ENCODE results near the gene ITGA6. TPM values are rescaled to one million over a fixed set of nuclear protein-coding genes. Genes with fewer than 3 reads are reported as not detected.
A peak's percentile ranks its signal among the peaks of the same experiment; 100 is the strongest.

The ITGA6 gene
- 338 and 347 TPM in 2 replicates for total RNA-seq

DNA sequence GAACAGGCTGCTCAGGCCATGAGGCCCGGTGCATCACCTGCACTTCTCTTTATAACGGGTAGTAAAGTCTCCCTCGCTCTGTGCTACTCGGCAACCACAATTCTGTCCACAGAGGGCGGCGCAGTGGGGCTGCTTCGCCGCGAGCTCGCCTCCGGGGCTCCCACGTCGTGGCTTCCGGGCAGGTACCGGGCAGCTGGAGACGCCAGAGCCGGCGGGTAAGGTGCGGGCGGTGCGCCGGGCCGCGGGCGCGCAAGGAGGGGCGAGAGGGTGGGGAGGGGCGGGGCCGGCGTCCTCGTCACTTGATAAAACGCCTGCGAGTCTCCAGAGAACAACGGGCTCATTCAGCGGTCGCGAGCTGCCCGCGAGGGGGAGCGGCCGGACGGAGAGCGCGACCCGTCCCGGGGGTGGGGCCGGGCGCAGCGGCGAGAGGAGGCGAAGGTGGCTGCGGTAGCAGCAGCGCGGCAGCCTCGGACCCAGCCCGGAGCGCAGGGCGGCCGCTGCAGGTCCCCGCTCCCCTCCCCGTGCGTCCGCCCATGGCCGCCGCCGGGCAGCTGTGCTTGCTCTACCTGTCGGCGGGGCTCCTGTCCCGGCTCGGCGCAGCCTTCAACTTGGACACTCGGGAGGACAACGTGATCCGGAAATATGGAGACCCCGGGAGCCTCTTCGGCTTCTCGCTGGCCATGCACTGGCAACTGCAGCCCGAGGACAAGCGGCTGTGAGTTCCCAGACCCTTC lies at the start of gene ITGA6:
Gene ITGA6 (plus strand): TSS at position 331 of the 734 bp plus-strand sequence.
- DNase-seq: peak; percentile 81

DNA sequence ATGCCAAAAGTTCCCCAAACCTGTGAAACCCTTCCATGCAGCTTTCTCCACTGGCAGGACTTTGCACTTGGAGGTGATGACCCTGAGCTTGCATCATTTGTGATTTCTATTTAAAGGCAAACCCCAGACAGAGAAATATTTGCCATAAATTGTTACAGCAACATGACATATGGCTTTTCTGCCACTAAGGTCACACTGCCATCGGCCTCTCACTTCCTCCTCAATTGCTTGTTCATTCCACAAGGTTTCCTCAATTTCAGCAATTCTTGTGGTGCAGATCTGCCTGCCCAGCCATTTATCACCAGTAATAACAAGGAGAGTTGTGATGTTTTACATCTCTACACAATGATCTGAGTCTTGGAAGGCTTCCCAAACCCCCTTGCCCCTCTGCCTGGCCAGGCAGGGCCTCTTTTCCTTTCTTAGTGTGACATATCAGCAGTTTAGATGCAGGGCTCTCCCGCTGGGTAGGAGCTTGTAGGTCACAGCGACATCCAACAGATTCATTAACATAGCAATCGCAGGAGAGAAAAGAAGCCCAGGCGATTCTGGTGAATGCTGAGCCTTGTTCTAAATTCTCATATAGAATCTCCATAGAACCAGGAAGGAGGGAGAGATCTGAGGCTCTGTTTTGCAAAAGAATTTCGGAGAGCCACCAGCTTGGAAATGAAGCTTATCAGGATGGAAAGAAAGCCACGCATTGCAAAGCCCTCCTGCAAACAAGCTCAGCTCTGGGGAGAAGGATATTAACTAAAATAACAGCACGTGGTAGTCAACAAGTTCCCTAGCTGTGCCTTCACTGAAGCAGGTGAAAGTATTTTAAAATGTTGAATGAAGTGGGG lies 46.7 kb upstream of the ITGA6 start:
- DNase-seq: no peak

DNA sequence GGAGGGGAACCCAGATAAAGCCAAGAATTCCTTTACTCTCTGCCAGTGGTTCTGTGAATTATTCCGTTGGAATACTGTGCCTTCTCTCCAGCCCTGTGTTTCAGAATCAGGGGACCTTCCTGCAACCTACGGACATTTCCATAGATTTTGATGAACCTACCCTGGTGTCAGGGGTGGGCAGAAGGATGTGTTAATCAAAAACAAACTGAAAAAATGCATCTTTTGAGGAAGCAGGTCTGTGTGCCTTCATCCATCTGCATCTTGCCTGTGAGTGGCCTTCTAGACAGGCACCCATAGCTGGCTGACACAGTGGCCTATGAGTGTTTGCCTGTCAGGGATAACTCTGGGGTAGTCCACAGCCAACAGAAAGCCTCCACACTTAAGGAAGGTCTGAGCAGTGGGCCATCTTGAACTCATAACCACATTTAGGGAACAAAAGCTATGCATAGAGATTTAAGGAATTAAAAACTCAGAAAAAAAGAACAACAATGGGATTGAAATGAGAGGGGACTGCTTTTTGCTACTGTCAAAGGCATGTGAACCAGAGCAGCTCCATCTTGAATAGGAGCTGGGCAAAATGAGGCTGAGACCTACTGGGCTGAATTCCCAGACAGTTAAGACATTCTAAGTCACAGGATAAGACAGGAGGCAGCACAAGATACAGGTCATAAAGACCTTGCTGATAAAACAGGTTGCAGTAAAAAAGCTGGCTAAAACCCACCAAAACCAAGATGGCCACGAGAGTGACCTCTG lies 45.9 kb upstream of the ITGA6 start:
- no peak for DNase-seq

DNA sequence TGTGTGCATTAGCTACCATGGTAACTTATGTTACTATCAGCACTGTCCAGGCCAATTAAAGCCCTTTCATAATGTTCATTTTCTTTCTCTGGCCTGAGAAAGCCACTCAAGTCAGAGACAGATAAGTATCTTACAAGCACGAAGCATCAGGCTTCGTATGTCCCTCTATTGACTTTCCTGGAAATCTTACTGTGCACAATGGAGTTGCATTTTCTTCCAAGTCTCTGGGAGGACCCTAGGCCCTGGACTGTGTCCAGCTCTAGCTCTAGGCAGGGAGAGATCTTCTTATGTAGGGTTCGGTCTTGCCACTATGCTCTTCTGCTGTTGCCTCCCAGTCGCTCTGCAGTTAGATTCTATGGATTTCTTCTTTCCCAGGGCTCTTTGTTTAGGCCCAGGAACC lies 40.0 kb upstream of the ITGA6 start:
- DNase-seq: no peak

DNA sequence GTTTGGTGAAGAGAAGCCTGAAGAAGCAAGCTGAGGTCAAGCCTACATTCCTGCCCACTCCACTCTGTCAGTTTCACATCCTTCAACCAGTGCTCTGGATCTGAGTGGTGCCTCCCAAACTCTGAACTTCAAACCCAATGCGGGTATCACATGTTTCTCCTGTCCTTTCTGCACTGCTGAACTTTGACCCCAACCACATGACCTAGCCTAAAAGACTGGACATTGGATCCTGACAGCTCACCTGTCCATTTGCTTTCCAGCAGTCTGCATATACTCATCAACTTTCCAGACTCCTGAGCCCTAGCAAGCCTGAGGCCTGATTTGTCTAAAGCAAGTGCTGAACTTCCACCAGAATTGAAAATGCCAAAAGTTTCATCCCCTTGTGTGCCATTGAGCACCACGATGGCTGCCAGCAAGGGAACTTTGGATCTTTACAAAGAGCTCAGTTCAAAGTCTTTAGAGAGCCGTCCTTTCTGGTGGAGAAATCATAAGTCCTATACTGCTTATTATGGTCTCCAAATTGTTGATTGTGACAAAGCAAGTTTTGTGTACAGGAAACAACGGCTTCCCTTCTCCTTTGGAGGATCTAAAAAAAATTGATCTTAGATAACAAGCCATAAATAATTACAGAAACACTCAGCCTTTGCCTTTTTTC lies 37.6 kb upstream of the ITGA6 start:
- DNase-seq: no peak

DNA sequence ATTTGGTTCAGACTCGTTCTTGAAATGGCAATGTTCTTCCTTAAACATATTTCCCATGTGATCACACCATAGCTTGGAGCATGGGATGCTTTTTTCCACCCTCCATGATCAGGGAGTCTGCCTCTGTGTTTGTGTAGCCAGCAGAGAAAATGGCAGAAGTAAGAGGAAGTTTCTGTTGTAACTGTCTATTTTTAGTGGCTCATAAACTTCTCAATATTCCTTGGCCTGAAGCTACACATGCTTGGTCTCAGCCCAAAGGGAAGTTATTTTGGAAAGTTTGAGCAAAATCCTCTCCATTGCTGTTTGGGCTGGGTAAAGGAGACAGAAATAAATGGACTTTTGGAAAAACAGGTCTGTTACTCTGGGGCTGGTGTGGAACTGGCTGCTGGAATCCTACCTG lies 33.4 kb upstream of the ITGA6 start:
- no peak for DNase-seq

DNA sequence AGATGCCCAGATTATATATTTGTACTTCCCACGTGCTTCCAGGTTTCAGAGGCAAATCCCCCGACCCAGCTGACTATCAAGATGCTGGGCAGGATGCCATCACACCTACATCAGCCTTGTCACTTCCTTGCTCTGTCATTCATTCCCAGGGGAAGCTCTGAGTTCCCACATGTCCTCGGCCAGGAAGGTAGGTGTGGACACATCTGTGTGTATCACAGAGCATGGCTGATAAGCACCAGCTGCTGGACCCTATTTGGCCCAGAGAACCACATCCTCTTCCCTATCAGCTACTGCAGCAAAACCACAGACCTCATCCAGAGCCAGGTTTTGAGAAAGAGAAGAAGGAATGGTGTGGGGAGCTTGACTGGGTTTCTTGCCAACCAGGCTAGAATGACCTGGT lies 31.9 kb upstream of the ITGA6 start:
- peak; percentile 59 for DNase-seq

DNA sequence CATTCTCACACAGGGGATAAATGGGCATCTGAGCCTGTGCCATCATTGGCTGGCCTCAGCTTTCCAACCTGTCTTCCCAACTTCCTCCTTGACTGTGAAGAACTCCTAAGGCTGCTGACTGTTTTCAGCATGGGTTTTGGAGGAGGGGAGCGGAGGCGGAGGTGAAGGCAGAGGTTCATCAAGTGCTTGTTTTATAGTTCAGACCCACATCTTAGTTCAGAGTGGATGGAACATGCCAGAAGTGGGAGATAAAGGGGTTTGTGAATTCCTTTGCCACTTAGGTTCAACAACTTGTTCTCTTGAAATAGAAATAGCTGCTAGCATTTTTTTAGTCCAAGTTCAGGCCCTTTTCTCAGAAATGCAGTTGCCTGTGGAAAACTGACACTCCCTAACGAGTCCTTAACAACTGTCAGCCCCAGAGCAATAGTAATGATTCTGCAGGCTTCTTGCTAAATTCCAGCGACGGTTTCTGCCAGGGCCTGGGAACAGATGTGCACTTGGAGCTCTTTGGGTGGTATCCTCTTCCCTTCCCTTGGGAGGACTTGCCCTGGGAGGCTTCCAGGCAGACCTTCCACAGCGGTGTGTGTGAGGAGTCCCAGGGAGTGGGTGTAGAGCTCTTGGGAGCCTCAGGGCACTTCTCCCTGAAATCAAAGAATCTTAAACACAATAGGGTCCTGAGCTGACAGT lies 30.1 kb upstream of the ITGA6 start:
- no peak for DNase-seq

DNA sequence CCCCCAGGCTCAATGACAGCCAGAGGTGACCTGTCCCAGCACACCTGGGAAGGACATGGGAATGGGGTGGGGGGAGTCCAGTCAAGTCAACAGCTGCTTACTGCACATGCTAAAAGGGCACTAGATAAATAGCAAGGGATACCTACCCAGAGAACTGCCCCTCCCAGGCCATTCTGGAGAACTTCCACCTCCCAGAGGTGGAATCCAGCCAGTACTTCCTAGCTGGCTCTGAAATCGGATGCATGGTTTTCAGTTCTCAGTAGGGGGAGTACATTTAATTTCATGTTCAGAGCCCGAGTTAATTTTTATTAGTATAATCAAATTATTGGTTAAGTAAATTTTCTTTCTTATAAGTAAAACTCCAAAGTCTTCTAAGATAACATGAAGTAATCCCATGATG lies 28.9 kb upstream of the ITGA6 start:
- DNase-seq: peak; percentile 40

DNA sequence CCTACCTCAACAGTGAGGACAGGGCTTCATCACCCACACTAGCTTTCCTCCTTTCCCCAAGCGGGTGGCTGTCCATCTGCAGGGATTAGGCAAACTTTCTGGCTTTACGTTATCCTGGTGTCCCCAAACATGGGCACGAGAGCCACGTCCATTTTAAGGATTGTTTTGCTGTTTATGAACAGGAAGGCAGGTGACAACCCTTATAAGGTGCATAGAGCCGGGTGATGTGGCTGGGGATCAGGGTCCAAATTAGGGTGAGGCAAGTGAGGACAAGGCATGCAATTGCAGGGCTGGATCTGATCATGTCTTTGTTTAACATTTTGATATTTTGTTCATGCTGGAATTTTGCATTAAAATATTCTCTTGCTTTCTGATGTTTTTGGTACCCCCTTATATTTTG lies 27.6 kb upstream of the ITGA6 start:
- DNase-seq: no peak

DNA sequence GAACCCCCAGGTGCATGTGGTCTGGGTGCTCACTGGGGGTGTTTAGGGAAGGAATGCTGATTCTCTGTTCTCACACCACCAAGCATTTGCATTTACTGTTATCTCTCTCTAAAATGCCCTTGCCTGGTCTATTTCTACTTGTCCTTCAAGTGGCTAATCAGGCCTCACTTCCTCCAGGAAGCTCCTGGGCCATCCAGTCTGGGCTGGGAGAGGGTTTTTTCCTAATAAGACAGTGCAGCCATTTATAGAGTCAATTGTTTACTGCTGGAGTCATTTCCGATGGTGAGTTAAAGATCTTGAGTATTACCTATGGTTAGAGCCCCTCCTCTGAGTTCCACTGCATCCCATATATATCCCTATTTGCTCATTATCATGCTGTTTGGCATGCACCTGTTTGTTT lies 25.2 kb upstream of the ITGA6 start:
- peak; percentile 80 for DNase-seq

DNA sequence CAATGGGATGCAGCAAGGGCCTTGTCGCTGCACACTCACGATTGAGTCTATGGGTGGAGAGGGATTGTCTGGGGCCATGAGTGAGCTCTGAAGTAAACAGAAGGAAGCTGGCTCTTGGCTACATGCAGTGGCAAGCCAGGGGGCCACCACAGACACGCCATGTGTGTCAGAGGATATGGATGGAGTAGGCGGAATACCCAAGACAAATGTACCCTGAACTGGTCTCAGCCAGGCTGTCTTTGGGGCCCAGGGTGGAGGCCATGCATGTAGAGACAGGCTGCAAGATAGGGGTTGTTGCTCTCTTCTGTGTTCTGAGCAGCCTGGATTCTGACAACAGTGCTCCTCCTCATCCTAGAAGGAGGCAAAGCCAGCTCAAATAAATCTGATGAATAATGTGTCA lies 24.0 kb upstream of the ITGA6 start:
- no peak for DNase-seq

DNA sequence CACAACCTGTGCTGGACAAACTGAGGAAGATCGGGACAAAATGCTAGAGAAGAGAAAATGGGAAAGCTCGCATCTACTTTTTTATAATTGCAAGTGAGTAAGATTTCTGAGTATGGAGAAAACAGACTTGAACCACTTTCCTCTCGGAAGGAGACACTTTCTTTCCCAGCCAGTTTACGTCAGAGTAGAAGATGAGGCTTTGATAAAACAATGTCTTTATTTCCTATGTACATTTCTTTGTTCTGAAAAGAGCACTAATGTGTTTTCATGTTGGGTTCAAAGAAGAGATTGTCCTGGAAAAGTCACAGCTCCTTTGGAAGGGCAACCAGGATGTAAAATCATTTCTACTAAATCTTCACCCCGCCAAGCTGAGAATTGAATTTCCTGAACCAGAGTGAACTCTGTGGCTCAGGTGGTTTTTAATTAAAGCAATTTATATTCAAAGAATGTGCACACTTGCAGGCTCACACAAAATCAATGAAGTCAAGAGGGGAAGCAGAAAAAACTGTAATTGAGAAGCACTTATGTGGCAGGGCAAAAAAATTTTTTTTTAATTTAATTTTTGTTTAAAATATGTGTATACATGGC lies 23.4 kb upstream of the ITGA6 start:
- peak; percentile 55 for DNase-seq

DNA sequence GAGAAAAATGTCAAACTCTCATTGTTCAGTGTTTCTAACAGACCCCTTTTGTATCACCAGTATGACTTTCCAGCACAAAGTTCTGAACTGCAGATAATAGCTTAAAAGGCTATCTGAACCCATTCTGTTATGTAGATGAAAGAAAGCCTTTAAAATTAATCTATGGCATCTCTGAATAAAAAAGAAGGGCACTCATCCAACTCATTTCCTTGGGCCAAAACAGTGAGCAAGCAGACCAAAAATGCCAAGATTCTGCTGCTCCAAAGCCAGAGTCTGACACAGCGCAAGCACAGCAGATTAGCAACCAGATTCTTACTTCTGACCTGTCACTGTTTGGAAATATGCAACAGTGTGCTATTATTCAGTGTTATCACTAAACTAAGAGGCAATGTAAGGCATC lies 22.6 kb upstream of the ITGA6 start:
- peak; percentile 79 for DNase-seq

DNA sequence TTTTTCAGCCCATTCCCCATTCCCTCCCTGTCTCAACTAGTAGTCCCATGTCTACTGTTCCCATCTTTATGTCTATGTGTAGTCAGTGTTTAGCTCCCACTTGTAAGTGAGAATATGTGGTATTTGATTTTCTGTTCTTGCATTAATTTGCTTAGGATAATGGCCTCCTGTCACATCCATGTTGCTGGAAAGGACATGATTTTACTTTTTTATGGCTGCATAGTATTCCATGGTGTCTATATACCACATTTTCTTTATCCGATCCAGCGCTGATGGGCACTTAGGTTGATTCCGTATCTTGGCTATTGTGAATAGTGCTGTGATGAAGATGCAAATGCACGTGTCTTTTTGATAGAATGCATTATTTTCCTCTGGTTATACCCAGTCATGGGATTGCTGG lies 21.7 kb upstream of the ITGA6 start:
- no peak for DNase-seq

DNA sequence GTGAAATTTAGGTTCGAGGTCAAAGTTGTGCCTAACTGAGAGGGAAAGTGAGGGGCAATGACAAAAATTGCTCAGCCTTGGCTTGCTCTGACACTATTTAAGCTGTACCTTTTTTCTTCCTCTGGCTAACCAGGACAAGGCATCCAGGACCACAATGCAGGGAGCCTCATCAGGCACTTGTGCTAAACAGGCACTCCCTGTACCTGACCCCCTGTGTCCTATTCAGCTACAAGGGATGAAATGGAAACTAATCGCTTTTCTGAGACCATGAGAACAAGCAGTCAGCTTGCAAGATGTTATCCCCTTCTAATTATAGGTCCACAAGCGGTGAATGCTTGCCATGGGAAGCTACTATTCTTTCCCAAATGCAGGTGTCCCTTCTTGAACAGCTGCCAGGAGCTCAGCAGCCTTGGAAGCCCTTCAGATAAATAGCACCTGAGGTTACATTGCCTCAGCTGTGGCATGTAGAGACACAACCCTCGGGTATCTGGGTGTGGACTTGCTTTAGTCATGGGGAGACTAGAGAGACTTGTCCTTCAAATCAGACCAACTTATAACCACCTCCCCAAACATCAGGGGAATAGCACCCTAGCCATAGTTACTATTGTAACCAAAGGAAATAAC lies 19.1 kb upstream of the ITGA6 start:
- peak; percentile 70 for DNase-seq

DNA sequence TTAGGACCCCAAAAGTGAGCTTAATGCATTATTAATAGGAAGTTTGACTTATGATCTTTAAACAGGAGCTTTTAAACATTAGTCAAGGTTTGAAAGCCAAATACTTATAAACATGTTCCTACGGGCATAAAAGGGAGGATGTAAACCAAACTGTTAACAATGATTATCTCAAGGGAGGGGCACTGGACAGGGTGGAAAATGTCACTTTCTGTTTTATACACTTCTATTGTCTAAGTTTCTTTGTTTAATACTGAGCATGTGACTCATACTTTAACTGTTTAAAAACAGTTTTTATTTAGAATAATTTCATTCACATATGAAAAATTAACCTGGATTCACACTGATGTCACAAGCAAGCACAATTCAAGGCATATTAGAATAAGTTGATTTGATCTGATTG lies 18.3 kb upstream of the ITGA6 start:
- DNase-seq: peak; percentile 72

DNA sequence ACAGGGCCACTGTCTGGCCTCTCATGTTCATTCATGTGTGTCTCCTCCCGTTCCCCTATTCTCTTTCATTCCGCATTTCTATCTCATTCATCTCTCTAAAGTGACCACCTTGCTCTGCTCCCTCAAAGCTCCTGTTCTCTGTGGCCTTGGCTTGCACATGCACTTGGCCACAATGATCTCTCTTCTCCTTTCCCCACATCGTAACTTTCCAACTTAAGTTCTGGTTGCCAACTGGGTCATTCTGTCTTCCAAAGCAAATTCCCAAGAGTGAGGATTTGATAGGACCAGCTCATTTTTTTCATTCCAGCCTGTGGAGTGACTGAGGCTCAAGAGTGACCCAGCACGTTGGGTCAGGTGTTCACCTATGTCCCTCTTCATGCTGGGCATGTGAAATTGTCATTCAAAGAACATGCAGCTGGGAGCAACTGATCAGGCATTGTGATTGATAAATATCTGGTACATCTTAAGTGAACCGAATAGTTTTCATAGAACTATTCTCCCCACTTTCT lies 14.3 kb upstream of the ITGA6 start:
- no peak for DNase-seq

DNA sequence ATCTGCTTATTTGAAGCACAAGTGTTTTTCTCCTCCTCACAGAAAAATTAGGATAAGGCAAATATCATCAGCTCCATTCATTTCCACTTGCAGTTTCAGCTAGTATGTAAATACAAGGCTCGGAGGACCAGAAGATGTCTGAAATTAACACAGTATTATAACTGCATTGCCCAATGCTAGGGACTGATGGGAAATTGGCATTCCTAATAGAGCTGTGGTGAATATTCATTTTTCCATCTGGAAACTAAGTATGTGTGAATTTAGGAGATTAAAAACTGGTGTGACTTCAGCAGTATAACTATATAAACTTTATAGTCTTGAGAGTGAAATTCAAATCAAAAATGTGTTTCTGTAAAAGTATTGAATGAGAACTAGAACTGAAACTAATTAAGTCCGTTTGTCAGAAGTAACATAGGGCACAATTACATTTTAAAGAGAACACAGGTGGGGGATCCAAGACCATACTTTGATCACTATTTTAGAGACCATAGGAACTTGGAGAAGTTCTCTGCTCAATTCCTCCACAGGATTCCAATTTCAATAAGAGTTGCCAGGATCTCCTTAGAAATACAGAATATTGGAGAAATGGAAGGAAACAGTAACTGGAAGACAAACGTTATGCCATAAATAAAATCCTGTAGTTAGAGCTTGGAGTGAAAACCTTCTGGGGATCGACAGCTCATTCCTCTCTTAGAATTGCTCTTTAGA lies 12.1 kb upstream of the ITGA6 start:
- DNase-seq: no peak

DNA sequence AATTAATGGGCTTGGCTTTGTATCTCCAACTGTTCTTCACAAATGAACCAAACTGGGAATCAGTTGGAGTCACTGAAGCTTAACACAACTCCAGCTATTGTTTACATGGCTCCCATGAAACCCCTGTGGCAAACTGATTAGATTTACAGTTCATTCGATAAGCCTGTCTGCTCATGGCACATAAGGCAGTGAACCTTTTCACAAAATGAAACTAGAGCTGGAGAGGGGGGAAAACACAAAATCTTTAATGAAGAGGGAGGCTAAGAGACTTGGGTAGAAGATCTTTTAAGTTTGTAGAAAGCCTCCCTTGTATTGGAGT lies 11.6 kb upstream of the ITGA6 start:
- no peak for DNase-seq

All from dermis blood vessel endothelial cell (primary cell).